COLO829 (cell line): Measurements from ENCODE around the gene IFNL3.
"Not testable (repeated sequence)": the region's sequence is repeated elsewhere in the genome, so short reads cannot be mapped to it uniquely, and the experiment has no call there.

Source experiments
- DNase-seq: peaks from one replicate; pipeline ENCODE4 v3.0.0; 2012; ENCODE audit warnings: low spot score

IFNL3 gene

DNA sequence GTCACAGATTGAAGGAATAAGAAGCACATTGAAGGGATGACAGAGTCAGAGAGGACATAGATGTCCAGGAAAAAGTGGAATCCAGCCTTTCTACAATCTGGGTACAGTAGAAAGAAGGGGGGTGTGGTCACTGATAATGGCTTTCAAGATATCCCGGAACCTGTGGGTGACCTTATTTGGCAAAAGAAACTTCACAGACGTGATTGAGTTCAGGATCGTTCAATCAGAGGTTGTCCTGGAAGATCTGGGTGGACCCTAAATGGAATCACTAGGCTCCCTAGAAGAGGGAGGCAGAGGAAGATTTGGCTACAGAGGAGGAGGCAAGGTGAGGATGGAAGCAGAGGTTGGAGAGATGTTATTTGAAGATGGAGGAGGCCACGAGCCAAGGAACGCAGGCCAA lies 27.7 kb downstream of the IFNL3 start:
- DNase-seq: no peak

DNA sequence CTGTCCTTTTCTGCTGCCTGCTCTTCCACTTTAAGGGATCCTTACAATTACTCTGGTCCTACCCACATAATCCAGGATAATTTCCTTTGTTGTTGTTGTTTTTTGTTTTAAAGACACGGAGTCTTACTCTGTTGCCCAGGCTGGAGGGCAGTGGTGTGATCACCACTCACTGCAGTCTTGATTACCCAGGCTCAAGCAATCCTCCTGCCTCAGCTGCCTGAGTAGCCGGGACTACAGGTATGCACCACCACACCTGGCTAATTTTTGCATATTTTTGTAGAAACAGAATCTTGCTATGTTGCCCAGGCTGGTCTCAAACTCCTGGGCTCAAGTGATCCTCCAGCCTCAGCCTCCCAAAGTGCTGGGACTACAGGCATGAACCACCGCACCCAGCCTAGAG lies 29.5 kb downstream of the IFNL3 start:
- not testable (repeated sequence) for DNase-seq

DNA sequence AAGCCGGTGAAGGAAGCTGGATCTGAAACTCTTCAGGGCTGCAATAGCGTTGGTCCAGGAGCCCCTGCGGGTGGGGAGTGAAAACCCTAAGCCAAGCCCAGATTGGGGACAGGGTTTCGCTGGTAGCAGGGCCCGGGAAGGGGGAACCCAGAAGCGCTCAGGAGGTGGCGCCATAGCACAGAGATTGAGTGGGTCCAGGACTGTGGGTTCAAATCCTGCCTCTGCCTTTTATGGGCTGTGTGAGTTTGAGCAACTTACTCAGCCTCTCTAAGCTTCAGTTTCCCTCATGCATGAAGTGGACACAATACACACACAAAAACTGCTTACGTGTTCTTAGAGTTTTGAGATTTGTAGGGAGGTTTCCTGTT lies 32.4 kb downstream of the IFNL3 start:
- DNase-seq: no peak

DNA sequence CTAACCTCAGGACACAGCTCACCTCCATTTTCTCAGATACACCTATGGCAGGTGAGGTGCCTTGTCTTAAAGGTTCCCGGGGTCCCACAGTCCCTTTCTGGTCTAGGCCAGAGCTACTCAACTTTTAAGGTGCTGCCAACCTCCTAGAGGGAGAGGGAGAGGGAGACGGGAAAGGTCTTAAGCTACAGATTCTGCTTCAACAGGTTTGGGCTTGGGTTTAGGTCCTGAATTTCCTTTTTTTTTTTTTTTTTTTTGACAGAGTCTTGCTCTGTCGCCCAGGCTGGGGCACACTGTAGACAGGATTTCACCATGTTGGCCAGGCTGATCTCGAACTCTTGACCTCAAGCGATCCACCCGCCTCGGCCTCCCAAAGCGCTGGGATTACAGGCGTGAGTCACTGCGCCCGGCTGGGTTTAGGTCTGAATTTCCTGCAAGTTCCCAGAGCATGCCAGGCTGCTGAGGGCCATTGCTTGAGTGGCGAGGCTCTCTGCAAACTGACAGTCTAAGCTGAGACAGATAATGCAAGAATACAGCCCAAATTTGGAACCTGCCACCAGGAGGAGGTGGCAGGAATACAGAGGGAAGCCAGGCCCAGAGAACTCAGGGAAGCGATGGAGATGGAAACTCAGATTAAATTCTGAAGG lies 33.0 kb downstream of the IFNL3 start:
- no peak for DNase-seq

DNA sequence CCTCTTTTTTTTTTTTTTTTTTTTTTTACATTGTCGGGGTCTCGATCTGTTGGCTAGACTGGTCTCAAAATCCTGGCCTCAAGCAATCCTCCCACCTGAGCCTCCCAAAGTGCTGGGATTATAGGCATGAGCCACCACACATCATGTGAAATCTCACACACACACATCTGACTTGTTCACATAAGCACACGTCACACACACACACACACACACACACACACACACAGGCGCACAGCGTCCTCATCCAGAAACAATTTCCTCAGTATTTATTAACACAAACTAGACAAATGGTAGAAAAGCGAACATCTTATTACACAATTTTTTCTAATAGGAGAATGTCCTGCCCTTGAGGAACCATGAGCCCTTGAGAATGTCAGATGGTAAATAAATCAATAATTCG lies 35.6 kb downstream of the IFNL3 start:
- no peak for DNase-seq

DNA sequence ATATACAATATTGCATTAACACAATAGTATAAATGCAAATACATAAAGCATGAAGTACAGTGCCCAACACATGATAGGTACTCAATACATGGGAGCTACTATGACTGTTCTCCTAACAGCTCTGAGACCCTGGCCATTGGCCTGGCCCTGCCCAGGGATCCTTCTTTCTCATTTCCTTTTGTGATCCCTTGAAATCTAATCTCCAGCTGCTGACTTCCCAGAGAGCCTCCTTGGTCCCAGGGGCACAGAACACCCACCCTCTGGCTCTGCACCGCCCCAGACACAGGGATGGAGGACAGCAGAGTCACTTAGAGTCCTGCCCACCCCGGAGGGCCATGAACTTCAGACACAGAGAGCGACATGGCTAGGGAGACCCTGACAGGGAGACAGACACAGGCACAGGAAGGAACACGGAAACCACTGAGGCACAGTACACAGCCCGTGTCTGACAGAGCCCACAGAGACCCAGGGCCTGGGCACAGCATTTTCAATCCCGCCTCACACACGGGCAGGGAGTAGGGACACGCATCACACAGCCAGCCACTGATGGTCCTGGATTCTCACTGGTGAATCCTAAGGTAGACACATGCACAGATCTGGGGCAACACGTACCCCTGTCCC lies 36.5 kb downstream of the IFNL3 start:
- no peak for DNase-seq

DNA sequence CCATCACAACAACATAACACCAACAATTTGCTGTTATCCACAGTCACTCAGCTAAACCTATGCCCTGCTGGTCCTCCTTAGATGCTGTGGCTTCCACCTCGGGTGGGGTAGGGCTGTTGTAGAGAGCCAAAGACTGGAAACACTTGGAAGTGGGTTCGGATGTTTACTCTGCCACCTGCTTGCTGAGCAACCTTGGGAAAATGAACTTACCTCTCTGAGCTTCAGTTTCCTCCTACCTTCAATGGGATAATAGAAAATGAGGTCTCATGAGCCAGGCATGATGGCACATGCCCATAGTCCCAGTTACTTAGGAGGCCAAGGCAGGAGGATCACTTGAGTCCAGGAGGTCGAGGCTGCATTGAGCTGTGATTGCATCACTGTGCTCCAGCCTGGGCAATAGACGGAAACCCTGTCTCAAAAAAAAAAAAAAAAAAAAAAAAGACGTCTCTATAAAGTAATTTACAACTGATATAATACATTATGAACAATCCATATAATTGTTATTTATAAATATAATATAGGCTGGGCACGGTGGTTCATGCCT lies 37.4 kb downstream of the IFNL3 start:
- no peak for DNase-seq

DNA sequence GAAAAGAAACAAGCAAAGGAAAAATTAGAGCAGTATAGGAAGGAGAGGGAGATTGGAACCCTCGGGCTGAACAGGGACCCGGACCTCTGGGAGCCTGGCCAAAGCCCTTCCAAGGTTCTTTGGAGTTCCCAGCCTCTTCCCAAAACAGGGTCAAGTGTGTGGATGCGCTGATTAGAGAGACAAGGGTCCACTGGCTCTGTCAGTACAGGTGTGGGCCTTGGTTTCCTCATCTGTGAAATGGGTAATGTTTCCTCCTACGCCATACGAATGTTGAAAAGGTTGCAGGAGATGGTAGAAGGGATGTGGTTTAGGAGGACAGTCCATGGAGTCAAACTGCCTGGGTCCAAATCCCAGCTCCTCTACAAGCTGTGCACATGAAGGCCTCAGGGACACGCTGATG lies 38.7 kb downstream of the IFNL3 start:
- no peak for DNase-seq

DNA sequence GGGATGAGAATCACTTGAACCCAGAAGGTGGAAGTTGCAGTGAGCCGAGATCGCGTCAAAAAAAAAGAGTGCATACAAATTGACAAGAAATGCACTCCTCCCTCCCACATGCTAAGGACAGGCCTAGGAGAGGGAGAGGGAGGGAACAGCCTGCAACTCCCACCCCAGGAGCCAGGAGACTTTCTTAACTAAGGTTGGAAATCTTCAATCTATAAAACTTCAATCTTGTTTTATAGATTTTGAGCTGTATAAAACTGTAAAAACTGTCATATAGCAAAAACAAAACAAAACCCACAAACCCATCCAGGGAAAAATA lies 39.4 kb downstream of the IFNL3 start:
- DNase-seq: no peak

DNA sequence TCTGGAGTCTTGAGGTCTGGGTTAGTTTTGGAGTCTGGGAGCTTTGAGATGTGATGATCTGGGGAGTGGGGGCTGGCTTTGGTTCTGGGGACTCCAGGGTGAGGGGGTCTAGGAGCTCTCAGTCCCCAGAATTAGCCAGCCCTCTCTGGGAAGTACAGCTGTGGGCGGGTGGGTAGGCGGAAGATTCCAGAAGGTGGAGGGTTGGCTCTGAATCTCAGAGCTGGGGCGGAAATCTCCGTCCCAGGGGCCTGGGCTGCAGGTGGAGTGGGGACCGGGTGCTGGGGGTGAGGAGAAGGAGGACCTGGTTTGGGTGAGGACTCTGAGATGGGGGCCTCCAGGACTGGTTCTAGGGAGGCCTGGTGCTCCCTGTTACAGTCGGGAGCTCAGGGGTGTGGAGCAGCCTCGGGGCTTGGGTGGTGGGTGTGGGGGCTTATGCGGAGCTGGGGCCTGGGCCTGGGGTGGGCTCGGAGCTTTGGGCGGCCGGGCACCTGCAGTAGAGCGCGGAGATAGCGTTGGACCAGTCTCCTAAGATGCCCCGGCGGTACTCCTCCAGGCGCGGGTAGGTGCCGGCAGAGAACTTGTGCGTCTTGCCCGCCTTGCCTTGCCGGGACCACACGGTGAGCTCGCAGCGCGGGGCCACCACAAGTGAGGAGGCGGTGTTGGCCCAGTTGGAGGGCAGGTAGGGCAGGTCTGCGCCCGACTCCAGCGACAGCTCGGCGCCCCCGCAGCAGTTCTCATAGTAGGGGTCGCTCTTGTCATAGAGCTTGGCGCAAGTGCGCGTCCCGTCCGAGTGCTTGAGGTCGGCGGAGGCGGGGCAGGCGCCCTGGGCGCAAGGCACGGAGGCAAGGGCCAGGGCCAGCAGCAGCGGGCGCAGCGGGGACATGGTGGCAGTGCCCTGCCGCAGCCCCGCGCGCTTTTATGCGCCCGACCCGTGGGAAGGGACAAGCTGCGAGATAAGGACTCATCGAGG lies 41.1 kb downstream of the IFNL3 start, which contains the start of gene SYCN:
SYCN (minus strand) TSS at position 892 of the 970 bp plus-strand sequence; CDS start at position 883, 9 bp downstream.
- DNase-seq: no peak

DNA sequence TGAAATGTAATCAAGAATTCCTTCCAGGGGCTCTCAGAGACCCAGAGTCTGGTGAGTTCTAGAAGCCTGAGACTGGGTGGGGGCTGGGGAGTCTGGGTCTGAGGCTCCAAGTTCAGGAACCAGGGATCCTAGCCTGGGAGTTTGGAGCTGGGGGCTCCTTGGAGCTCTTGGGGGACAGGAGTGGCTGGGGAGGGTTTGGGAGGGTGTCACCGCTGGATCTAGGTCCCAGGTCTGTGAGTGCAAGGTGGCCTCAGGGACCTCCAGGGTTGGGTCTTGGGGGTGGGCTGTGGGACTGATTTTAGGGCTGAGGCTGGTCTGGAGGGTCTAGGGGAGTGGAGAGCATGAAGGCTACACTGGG lies 41.8 kb downstream of the IFNL3 start:
- no peak for DNase-seq

DNA sequence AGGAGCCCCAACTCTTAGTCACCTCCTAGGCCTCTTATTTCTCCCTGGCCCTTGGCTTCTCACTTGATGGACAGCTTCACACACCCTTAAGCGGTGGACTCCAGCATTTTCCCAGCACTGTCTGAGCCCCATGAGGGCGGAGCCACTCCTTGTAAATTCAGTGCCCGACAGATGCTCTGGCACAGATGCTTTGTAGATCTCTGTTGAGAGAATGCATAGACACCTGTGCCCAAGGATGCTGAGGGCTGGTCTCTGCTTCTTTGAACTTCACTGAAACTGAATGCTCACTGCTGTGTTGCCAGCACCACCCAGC lies 44.0 kb downstream of the IFNL3 start:
- no peak for DNase-seq

DNA sequence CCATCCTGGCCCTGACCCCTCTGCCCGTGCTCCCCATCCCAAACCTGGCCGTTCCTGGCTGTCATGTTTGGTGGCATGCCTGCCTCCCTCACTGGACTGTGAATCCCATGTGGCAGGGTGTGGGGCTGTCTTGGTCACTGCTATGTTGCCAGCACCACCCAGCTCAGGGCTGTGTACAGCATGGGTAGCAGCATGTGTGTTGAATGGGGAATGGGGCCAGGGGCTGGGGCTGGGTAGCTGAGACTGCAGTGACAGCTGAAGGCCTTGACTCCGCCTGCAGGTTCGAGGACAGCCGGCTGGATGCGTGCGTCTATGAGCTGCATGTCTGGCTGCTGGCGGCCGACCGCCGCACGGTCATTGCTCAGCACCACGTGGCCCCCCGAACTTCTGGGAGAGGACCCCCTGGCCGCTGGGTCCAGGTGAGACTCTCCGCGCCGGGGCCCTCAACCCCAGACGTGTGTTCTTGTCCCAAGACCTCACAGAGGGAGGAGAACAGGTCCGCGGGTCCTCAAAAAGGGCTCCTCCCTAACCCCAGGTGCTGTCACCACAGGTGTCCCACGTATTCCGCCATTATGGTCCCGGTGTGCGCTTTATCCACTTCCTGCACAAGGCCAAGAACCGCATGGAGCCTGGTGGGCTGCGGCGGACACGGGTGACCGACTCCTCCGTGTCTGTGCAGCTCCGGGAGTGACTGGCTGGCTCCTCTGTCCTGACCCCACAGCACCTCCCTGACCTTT lies 44.6 kb downstream of the IFNL3 start:
- DNase-seq: no peak

DNA sequence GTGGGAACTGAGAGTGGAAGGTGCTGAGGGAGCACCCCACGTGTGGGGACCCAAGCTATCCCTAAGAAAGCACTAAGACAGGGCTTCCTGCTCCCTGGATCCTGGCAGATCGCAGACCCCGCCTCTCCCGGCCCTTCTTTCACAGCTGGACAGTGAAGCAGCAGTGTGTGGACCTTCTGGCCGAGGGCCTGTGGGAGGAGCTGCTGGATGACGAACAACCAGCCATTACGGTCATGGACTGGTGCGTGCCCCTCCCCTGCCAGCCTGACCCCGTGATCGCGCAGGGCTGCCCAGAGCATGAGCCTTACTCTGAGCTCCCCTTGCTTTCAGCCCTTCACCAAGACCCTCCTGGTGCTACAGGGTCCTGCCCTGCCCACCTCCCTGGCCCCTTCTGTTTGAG lies 45.8 kb downstream of the IFNL3 start:
- DNase-seq: peak; percentile 65

DNA sequence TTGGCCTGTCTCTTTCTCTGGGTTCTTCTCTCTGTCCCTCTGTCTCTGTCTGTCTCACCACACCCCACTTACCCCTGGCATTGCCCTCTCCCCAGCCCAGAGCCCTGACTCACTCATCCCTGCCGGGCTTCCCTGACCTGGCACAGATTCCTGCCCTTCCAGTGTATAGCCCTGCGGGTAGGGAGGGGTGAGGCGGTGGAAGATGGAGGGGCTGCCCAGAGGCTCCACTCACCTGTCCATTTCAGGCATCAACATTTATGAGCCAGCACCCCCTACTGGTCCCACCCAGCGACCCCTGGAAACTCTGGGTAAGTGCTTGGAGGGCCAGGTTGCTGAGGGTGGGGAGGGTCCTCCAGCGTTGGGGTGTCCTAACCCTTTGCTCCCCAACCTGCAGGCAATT lies 47.0 kb downstream of the IFNL3 start:
- no peak for DNase-seq

DNA sequence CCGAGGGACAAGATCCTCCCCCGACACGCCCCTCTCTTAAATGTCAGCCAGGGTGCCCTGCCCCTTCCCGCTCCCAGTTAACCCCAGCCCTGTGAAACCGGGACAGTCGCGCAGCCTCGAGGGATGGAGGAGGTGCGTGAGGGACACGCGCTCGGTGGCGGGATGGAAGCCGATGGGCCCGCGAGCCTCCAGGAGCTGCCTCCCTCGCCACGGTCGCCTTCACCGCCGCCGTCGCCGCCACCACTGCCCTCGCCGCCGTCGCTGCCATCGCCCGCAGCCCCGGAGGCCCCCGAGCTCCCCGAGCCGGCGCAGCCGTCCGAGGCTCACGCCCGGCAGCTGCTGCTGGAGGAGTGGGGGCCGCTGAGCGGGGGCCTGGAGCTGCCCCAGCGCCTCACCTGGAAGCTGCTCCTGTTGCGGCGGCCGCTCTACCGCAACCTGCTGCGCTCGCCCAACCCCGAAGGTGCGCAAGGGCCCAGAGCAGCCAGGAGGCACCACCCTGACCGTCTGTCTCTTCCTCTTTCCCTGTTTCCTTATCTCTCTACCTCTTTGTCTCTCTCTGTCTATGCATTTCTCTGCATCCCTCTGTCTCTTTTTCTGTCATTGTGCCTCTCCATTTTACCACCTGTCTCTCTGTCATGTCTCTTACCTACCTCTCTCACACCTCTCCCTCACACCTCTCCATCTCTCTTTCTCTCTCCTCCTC lies 47.8 kb downstream of the IFNL3 start, which contains the start of gene NCCRP1:
NCCRP1 (plus strand) TSS at position 105 of the 703 bp plus-strand sequence; CDS start at position 124, 19 bp downstream.
- DNase-seq: no peak

DNA sequence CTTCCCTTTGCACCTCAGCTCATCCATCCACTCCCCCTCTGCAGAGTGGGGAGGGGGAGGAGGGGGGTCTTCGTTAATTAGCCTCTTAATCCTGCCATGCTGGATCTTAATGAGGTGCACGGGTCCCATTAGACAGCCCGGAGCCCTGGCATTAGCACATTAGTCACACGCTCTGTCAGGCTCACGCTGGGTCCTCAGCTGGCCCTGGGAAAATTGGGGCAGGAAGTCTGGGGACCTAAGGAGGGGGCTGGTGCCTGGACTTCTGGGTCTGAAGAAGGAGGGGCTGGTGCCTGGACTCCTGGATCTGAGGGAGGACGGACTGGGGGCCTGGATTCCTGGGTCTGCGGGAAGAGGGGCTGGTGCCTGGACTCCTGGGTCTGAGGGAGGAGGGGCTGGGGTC lies 48.5 kb downstream of the IFNL3 start:
- DNase-seq: no peak

DNA sequence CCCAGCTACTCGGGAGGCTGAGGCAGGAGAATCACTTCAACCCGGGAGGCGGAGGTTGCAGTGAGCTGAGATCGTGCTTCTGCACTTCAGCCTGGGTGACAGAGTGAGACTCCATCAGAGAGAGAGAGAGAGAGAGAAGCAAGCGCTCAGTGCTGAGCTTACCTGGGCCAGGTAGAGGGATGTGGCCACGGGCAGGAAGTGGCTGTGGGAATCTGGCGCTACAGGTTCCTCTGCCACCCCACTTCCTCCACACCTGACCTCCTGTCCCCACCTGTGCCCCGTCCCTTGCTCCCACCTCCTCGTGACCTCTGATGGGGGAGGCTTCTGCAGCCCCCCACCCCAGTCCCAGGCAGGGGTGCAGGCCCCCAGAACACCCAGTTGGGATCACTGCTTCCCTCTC lies 49.1 kb downstream of the IFNL3 start:
- no peak for DNase-seq

DNA sequence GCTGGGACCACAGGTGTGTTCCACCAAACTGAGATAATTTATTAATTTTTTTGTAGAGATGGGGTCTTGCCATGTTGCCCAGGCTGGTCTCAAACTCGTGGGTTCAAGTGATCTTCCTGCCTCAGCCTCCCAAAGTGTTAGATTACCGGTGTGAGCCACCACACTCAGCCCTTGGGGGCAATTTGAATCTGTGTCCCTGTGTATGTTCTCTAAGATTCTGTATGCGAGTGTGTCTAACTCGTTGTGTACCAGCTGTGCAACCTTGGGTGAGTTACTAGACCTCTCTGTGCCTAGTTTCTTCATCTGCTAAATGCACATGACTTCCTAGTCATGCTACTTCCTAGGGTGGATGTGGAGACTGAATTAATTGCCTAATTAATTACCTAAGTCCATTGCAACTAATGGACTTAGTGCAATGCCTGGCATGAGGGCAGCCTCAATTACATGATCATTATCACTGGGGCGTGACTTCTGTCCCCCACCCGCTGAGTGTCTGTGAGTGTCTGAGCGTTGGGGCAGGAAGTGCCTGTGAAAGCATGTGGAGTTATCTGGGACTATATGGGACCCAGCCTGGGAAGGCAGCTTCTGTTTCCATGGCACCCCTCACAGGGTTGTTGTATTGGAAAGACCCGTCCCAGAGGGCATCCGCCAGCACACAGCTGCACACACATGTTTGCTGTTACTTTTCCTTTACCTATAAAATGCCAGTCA lies 49.8 kb downstream of the IFNL3 start:
- DNase-seq: no peak

DNA sequence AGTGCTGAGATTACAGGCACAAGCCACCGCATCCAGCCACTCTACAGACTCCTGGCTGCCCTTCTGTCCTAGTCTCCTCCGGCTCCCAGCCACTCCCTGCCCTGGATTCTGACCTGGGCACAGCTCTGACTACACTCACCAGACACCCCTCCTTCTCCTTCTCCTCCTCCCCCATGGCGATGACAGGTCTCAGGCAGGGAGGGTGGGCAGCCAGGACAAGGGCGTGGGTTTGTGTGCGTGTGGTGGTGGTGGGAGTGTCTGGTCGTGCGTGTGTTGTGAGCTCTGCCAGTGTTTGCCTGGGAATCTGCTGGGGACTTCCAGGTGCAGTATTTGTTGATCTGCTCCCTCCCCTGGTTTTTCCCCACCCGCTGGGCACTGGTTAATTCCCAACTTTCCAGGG lies 51.0 kb downstream of the IFNL3 start:
- no peak for DNase-seq
